LNCAP (cell line): ENCODE measurements around the gene CA11.

Experiments
- TF ChIP-seq, protein P1 (sequence below): fragments of 450-650 bp; IDR thresholded peaks from 2 replicates; pipeline ENCODE4 v1.5.1; 2017; ENCODE audit warnings: mild to moderate bottlenecking

The CA11 gene

GRCh38 chr19:48636859-48637448 is 9.0 kb downstream of the CA11 start, which contains the start of gene DBP:
Gene DBP (minus strand): TSS chr19:48637379. CDS start chr19:48636994, 385 bp downstream.
- TF ChIP-seq, protein P1, sequence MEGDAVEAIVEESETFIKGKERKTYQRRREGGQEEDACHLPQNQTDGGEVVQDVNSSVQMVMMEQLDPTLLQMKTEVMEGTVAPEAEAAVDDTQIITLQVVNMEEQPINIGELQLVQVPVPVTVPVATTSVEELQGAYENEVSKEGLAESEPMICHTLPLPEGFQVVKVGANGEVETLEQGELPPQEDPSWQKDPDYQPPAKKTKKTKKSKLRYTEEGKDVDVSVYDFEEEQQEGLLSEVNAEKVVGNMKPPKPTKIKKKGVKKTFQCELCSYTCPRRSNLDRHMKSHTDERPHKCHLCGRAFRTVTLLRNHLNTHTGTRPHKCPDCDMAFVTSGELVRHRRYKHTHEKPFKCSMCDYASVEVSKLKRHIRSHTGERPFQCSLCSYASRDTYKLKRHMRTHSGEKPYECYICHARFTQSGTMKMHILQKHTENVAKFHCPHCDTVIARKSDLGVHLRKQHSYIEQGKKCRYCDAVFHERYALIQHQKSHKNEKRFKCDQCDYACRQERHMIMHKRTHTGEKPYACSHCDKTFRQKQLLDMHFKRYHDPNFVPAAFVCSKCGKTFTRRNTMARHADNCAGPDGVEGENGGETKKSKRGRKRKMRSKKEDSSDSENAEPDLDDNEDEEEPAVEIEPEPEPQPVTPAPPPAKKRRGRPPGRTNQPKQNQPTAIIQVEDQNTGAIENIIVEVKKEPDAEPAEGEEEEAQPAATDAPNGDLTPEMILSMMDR, result no peak

DNA sequence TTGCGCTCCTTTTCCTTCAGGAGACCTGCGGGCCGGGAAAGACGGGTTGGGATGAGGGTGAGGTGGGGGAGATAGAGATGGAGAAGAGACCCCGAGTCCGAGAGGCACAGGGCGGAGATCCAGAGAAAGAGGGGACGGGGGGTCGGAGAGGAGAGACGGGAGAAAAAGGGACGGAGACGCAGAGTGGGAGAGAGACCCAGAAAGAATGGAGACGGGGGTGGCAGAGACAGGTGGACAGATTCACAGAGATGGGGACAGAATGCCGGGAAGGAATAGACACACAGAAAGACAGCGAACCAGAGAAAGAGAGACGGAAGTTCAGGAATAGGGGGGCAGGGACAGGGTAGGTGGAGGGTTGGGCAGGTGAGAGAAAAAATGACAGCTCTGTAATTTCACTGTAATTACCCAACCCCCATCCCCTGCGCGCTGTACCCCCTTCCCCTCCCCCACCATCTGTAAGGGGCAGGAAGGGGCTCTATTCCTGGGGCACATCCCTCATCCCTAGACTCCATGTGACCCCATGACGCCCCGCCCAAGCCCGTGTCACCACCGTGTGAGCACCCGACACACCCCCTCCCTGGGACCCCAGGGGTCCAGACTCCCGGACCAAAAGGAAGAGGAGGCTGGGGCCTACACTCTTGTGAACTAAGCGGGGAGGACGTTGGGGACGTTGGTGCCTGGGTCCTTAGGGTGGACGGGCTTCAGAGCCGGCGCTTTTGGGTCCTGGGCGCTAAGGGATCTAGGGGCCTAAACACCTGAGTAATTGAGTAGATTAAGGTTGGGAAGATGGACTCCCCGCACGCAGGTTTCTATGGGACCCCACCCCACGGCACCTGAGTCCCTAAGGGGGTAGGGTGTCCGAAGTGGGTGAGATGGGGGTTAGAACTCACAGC is 9.8 kb downstream of the CA11 start:
- TF ChIP-seq, protein P1, result no peak

- TF ChIP-seq, protein P1, result no peak
Measured at GRCh38 chr19:48635263-48635965, 10.6 kb downstream of the CA11 start.

DNA sequence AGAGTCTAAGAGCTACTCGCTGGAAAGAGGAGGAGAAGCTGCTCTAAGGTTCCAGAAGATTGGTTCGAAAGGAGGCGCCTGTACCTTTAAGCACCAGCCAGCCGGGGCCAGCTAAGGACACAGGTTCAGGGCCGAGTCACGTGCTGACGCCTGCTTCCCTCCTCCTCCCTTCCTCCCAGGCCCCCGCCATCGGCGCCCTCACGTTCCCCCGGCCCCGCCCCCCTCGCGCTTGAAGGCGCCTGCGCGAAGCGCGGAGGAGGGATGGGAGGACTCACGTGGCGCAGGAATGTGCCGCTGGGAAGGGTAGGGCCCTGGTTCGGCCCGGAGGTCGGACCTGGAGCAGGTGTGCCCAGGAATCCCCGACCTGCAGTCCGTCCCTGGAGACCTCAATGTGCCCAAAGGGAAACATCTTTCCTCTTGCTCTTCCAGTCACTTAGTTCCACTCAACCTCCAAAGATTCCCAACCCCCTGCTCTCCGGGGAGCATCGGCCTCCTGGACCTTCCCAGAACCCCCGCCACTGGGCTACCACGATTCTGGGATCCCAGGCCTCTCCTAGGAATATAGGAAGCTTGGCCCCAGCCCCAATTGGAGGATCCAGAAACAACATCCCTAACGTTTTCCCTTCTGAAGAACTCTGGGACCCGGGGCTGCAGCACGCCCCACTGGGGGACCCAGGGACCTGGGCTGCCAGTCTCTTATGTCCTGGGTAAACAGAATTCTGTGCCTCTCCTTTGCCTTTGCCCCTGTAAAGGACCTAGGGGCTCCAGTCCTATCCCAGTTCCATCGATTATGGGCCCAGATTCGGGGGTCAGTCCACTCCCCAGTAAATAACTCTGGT is 11.3 kb downstream of the CA11 start:
- TF ChIP-seq, protein P1, result no peak

GRCh38 chr19:48634036-48634342 is 12.0 kb downstream of the CA11 start:
- TF ChIP-seq, protein P1, result no peak

DNA sequence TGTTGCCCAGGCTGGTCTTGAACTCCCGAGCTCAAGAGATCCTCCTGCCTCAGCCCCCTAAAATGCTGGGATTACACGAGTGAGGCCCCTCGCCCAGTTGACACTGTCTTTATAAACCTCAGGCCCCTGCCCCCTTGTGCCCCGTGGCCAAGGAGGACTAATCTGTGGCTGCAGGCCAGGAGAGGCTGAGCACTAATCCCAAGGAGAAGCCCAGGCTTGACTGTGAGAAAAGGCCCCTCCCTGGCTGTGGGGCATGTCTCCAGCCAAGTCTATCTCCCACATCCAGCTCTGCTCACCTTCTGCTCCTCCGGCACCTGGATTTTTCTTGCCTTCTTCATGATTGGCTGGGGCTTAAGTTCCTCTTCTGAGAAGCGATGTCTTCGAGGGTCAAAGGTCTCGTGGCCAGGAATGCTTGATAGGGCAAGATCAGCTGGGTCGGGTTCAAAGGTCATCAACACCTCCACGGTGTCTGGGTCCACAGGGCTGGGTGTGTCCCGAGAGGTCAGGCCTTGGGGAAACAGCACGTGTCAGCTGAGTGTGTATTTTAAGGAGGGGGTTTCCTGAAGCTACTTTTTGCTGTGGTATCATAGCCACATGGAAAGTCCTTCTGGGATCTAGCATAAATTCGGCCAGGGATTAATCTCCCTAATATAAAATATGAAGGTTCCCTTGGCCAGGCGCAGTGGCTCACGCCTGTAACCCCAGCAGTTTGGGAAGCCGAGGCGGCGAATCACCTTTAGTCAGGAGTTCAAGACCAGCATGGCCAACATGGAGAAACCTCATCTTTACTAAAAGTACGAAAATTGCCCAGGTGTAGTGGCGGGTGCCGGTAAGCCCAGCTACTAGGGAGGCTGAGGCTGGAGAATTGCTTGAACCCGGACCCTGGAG is 12.6 kb downstream of the CA11 start:
- TF ChIP-seq, protein P1, result no peak
